Thyroid gland (tissue), 4 donors: ENCODE results near the gene MAP1B.

Experiments
- CTCF ChIP-seq, 6 experiments: fragments of 200-600 bp in 3 of 6; fragments of 450-650 bp in 3 of 6; sonication (generic) in 3 of 6; IDR thresholded peaks; one replicate each; pipeline ENCODE4 v1.5.1; 2016 to 2019; ENCODE audit warnings: antibody characterized with exemption in 6 of 6, mild to moderate bottlenecking in 2 of 6, inconsistent platforms in 1 of 6, moderate library complexity in 1 of 6
- POLR2A ChIP-seq, 2 donors: fragments of 450-650 bp; IDR thresholded peaks; one replicate each; pipeline ENCODE4 v1.6.1; 2017; ENCODE audit warnings: antibody characterized with exemption in 2 of 2, mild to moderate bottlenecking in 2 of 2, moderate library complexity in 1 of 2

GRCh38 chr5:72084876-72085275 is 22.4 kb upstream of the MAP1B start:
- TF ChIP-seq CTCF (IDR thresholded peaks at IDR 0.05) (no peak), POLR2A (IDR thresholded peaks at IDR 0.05) (no peak)
